Esophagus (tissue), 2 donors: ENCODE measurements around the gene LTB4R2. TPM values are rescaled to one million over a fixed set of nuclear protein-coding genes. Genes with fewer than 3 reads are reported as not detected.
A peak's percentile ranks its signal among the peaks of the same experiment; 100 is the strongest.

Experiments used
- H3K27ac ChIP-seq, 2 donors: one replicate each; pipeline ENCODE4 v1.5.1; 2013; ENCODE audit warnings: low read depth in 2 of 2, mild to moderate bottlenecking in 2 of 2, inconsistent platforms in 1 of 2, low read length in 1 of 2, moderate library complexity in 1 of 2
- H3K27me3 ChIP-seq, 2 donors: one replicate each; pipeline ENCODE4 v1.6.1; 2013; ENCODE audit warnings: low read length in 2 of 2, control low read depth in 1 of 2, mild to moderate bottlenecking in 1 of 2; ENCODE audit not compliant: insufficient read depth in 2 of 2, control insufficient read depth in 1 of 2
- H3K36me3 ChIP-seq, 2 donors: one replicate each; pipeline ENCODE4 v1.6.1; 2013; ENCODE audit warnings: low read length in 1 of 2; ENCODE audit not compliant: control insufficient read depth in 2 of 2, insufficient read depth in 2 of 2
- H3K4me1 ChIP-seq, 2 donors: one replicate each; pipeline ENCODE4 v1.6.1; 2013; ENCODE audit warnings: low read length in 1 of 2; ENCODE audit not compliant: control insufficient read depth in 2 of 2, insufficient read depth in 2 of 2
- H3K4me3 ChIP-seq, 2 donors: one replicate each; pipeline ENCODE4 v1.5.1; 2013; ENCODE audit warnings: low read length in 2 of 2, mild to moderate bottlenecking in 2 of 2, low read depth in 1 of 2, moderate library complexity in 1 of 2
- H3K9me3 ChIP-seq, 2 donors: one replicate each; pipeline ENCODE4 v1.6.1; 2013; ENCODE audit warnings: mild to moderate bottlenecking in 2 of 2, low read depth in 1 of 2, low read length in 1 of 2, moderate library complexity in 1 of 2; ENCODE audit not compliant: control insufficient read depth in 2 of 2, insufficient read depth in 1 of 2
- WGBS, 2 donors: extraction: QIAGEN DNeasy Blood & Tissue Kit; methylation state at CpG; one replicate each; pipeline ENCODE4 v1.1.7; 2013; 5-methylcytosine and 5-hydroxymethylcytosine counted together
- polyA plus RNA-seq, 2 donors: library from polyadenylated mRNA; stranded (reverse); fragments of 200-250 nt; gene quantifications; one replicate each; pipeline ENCODE4 v1.2.3, GENCODE V29; 2013
- donor health status: healthy with polysubstance abuse.
- donor health status: Bipolar disorder and iron deficiency.

Gene LTB4R2
- polyA plus RNA-seq, 2 donors: 11.6 to 30.4 TPM

GRCh38 chr14:24267516-24267915 is 42.4 kb upstream of the LTB4R2 start:
- H3K27ac ChIP-seq: no peak overlapping the region
- H3K36me3 ChIP-seq: peaks cover 13 to 35% of the 10 kb centered on the region in 2 donors
- no peak overlapping the region for H3K4me3 ChIP-seq
- no peaks in the 10 kb centered on the region for H3K9me3 ChIP-seq
- peaks cover 4 to 24% of the 10 kb centered on the region in 2 donors for H3K4me1 ChIP-seq
- 94 to 95% methylated on average over 9 of the region's 9 CpGs for WGBS, 2 donors
- H3K27me3 ChIP-seq: no peaks in the 10 kb centered on the region

GRCh38 chr14:24268225-24268624 is 41.7 kb upstream of the LTB4R2 start:
- Histone ChIP-seq H3K4me1 (peaks cover 4 to 21% of the 10 kb centered on the region in 2 donors), H3K27me3 (no peaks in the 10 kb centered on the region), H3K4me3 (no peak overlapping the region), H3K36me3 (peaks cover 13 to 35% of the 10 kb centered on the region in 2 donors), H3K9me3 (no peaks in the 10 kb centered on the region), H3K27ac (no peak overlapping the region)
- WGBS, 2 donors: 90 to 94% methylated on average over 9 of the region's 9 CpGs

- Histone ChIP-seq H3K27ac (no peak overlapping the region), H3K36me3 (peaks cover 13 to 35% of the 10 kb centered on the region in 2 donors), H3K4me3 (no peak overlapping the region), H3K4me1 (peaks cover 4 to 18% of the 10 kb centered on the region in 2 donors), H3K9me3 (no peaks in the 10 kb centered on the region), H3K27me3 (no peaks in the 10 kb centered on the region)
- WGBS, 2 donors: 93 to 96% methylated on average over 8 of the region's 8 CpGs
Measured at GRCh38 chr14:24269368-24269767, 40.6 kb upstream of the LTB4R2 start.

GRCh38 chr14:24269910-24270536 is 39.9 kb upstream of the LTB4R2 start:
- no peaks in the 10 kb centered on the region for H3K27me3 ChIP-seq
- H3K9me3 ChIP-seq: no peaks in the 10 kb centered on the region
- H3K4me1 ChIP-seq: peaks cover 4 to 15% of the 10 kb centered on the region in 2 donors
- peak overlapping the region in 1 of 2 donors; percentile 90 for H3K4me3 ChIP-seq
- H3K27ac ChIP-seq: peak overlapping the region in 1 of 2 donors; percentile 11
- peaks cover 13 to 35% of the 10 kb centered on the region in 2 donors for H3K36me3 ChIP-seq
- WGBS, 2 donors: 93 to 95% methylated on average over 12 to 14 of the region's 14 CpGs

GRCh38 chr14:24270537-24271133 is 39.3 kb upstream of the LTB4R2 start:
- Histone ChIP-seq H3K4me1 (peaks cover 4 to 17% of the 10 kb centered on the region in 2 donors), H3K27ac (peak overlapping the region; percentile 95 to 98), H3K27me3 (no peaks in the 10 kb centered on the region), H3K36me3 (peaks cover 13 to 33% of the 10 kb centered on the region in 2 donors), H3K4me3 (peak overlapping the region; percentile 68 to 90), H3K9me3 (no peaks in the 10 kb centered on the region)
- WGBS, 2 donors: 10 to 12% methylated on average over 13 of the region's 13 CpGs

- peaks cover 4 to 14% of the 10 kb centered on the region in 2 donors for H3K4me1 ChIP-seq
Measured at GRCh38 chr14:24271134-24271833, 38.7 kb upstream of the LTB4R2 start, which contains the start of gene RABGGTA. RABGGTA (minus strand) TSS chr14:24271597; CDS start chr14:24271115, 482 bp downstream.

GRCh38 chr14:24271834-24272263 is 38.1 kb upstream of the LTB4R2 start:
- Histone ChIP-seq H3K4me1 (peaks cover 4 to 12% of the 10 kb centered on the region in 2 donors), H3K36me3 (peaks cover 5 to 22% of the 10 kb centered on the region in 2 donors), H3K27me3 (no peaks in the 10 kb centered on the region), H3K9me3 (no peaks in the 10 kb centered on the region), H3K4me3 (peak overlapping the region; percentile 68 to 90), H3K27ac (peak overlapping the region; percentile 95 to 98)
- WGBS, 2 donors: 11 to 12% methylated on average over 3 of the region's 3 CpGs

More at GRCh38 chr14:24271134-24271833, 38.7 kb upstream of the LTB4R2 start, which contains the start of gene RABGGTA:
- Histone ChIP-seq H3K27me3 (no peaks in the 10 kb centered on the region), H3K27ac (peak within 1 kb of the TSS; percentile 95 to 98), H3K4me3 (peak within 1 kb of the TSS; percentile 68 to 90), H3K36me3 (peaks cover 10 to 28% of the 10 kb centered on the region in 2 donors), H3K9me3 (no peaks in the 10 kb centered on the region)
- WGBS, 2 donors: 1% methylated on average over 48 to 61 of the region's 61 CpGs

- WGBS, 2 donors: 80 to 82% methylated on average over 2 of the region's 2 CpGs
- Histone ChIP-seq H3K27me3 (no peaks in the 10 kb centered on the region), H3K36me3 (peaks cover 4 to 16% of the 10 kb centered on the region in 2 donors), H3K9me3 (no peaks in the 10 kb centered on the region), H3K4me3 (no peak overlapping the region), H3K4me1 (peaks cover 2 to 12% of the 10 kb centered on the region in 2 donors), H3K27ac (peak overlapping the region; percentile 76 to 95)
Measured at GRCh38 chr14:24272467-24272866, 37.5 kb upstream of the LTB4R2 start.

GRCh38 chr14:24273422-24273998 is 36.4 kb upstream of the LTB4R2 start:
- Histone ChIP-seq H3K4me3 (no peak overlapping the region), H3K36me3 (peaks cover 0 to 10% of the 10 kb centered on the region in 2 donors), H3K27ac (peak overlapping the region; percentile 90 to 94), H3K9me3 (no peaks in the 10 kb centered on the region), H3K4me1 (peaks cover 0 to 12% of the 10 kb centered on the region in 2 donors), H3K27me3 (no peaks in the 10 kb centered on the region)
- 75 to 83% methylated on average over 3 of the region's 3 CpGs for WGBS, 2 donors
